Daoy (cell line): ENCODE results near the gene DNAJC24. TPM values are rescaled to one million over a fixed set of nuclear protein-coding genes. Genes with fewer than 3 reads are reported as not detected.
"Not testable (repeated sequence)": the region's sequence is repeated elsewhere in the genome, so short reads cannot be mapped to it uniquely, and the experiment has no call there.

Experiments used
- DNase-seq: peaks from one replicate; pipeline ENCODE4 v3.0.0-alpha.2; 2015; ENCODE audit warnings: low read depth
- total RNA-seq: library from RNA; depleted of rRNA; stranded (reverse); fragments of >200 nt; shearing (Covaris generic); gene quantifications from 2 replicates; pipeline ENCODE4 v1.2.3, GENCODE V29; 2014; rRNA removed

The DNAJC24 gene, protein sequence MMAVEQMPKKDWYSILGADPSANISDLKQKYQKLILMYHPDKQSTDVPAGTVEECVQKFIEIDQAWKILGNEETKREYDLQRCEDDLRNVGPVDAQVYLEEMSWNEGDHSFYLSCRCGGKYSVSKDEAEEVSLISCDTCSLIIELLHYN
- 13.7 and 19.1 TPM in 2 replicates for total RNA-seq

DNA sequence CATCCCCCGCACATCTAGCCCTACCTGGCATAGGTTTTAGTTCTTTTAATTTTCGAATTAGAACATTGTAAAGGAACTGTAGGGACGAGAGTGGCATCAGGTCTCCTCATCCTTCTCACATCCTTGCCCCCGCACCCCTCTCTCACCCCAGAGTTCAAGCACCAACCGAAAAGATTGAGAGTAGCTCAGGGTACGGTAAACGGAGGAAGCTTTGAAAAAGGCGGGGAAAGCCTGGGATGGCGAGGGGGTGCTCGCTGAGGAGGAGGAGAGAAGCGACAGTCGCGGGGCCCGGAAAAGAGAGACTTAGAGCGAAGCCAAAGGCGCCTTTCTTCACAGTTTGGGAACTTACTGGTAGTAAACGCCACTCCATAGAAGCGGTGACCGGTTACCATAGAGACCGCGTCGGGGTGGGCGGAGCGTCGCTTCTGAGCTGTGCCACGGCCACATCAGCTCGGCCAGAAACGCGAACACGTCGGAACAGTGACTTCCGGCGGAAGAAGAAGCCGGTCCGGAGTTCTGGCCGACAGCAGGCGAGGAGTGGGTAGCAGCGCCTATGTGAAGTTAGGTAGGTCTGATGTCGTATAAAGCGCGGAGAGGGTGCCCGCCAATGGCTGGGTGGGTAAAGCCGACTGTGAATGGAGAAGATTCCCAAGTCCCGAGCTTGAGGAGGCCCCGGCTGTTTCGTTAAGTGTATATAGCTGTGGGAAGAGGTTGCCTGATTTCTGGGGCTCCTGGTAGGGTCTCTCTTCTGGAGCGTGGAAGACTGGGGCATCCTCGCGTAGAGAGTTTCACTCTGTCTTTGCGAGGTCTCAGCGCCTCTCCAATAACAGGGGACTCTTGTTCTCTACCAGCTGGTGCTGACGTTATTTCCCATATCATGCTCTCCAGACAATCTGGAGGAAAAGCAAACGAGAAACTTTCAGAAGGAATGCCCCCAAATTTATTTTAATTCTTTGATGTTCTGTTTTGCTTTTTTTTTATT lies at the start of gene DNAJC24, which contains the start of gene DCDC1:
Gene DNAJC24 (plus strand): TSS at position 513 of the 982 bp plus-strand sequence. CDS start 889 bp downstream, outside the sequence.
Gene DCDC1 (minus strand): TSS at position 392 of the 982 bp plus-strand sequence. CDS start 41,459 bp downstream, outside the sequence.
- DNase-seq, result peak; percentile 95

DNA sequence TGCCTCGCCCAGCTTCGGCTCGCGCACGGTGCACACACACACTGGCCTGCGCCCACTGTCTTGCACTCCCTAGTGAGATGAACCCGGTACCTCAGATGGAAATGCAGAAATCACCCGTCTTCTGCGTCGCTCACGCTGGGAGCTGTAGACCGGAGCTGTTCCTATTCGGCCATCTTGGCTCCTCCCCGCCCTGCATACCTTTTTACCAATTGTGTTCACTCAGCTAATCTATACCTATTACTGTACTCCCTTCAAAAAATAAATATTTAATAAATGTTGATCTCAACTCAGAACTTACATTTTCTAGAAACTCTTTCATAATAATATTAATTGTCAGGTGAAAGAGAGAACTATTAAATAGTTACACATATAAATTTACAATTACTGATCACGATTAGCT lies 48.2 kb upstream of the DNAJC24 start:
- DNase-seq, result not testable (repeated sequence)

DNA sequence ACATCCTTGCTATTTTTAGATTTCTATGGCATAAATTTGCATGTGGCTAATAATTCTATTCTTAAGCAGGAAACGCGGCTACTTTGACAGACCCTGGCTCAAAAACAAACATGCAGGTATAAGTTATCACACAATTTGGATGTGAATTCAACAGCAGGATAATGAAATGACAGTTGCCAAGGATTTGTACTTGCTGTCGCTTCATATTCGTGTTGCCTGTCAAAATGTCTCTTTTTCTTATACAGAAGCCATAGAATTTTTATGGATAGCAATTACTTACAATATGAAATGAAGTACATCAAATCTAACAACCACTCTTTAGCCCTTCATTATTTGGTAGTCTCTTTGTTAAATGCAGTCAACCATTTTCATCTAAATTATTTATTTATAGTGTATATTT lies 46.5 kb upstream of the DNAJC24 start:
- no peak for DNase-seq

DNA sequence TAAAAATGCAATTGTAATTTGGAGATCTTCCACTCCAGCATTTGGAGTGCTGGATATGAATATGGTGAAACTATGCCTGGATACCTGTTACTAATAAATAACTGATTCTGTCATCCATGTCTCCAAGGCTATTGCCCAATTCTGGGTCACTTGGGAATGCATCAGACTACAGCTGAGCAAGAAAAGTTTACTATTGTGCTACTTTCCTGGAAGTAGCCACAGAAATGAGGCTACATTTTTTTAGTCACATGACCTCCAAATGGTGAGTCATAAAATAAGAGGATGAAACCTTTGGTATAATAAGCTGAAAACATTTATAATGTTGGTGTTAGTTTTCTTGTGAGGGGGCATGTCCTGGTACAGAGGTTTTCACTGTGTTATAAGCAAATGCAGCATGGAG lies 44.5 kb upstream of the DNAJC24 start:
- peak; percentile 12 for DNase-seq

DNA sequence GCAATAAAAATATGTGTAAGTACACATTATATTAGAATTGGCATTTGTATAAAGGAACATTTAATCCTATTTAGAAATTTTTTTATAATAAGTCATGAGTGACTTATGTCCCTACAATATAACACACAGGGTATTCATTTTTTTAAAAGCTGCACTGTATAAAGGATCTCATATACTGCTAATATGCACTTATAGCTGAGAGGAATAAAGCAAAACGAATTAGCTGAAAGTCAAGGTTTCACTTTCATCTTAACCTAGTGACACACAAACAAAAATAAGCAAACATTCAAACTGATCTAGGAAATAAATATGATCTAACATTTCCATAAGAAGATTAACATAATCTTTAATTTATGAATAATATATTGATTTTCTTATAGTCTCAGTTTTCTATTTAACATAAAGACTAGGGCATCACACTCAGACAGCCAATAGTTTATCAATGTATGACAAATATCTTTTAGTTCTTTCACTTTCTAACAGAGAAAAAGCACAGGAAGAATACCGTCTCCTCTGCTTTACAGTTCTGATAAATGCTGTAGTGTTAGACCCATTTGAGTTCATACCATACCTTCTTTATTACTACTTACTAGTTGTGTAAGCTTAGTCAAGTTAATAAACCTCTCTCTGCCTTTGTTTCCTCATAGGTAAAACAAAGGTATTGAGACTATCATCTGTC lies 43.1 kb upstream of the DNAJC24 start:
- DNase-seq, result no peak

DNA sequence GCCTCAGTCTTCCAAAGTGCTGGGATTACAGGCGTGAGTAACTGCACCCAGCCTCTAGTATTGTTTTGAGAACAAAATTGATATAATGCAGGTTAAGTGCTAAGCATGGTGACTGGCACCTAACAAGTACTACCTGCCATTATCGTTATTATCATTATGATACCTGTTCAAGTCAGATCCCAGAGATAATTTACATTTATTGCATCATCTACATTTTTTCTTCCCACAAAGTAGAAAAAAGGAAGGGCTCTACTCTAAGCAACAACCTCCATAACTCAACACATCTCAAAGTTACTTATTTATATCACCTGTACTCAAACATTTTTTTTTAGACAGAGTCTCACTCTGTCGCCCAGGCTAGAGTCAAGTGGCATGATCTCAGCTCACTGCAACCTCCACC lies 42.2 kb upstream of the DNAJC24 start:
- DNase-seq, result no peak

DNA sequence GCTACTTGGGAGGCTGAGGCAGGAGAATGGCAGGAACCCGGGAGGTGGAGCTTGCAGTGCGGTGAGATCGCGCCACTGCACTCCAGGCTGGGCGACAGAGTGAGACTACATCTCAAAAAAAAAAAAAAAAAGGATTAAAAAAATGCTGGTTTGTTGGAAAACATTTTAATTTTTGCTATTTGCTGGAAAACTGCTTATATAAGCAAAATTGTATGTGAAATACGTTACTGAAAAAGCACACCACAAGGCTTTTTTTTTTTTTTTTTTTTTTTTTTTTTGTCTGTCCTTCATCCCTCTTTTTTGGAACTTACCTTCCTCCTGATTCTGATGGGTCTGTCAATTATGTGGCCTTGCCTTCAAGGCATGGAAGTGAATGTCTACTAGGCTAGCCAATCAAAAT lies 41.0 kb upstream of the DNAJC24 start:
- DNase-seq, result no peak

DNA sequence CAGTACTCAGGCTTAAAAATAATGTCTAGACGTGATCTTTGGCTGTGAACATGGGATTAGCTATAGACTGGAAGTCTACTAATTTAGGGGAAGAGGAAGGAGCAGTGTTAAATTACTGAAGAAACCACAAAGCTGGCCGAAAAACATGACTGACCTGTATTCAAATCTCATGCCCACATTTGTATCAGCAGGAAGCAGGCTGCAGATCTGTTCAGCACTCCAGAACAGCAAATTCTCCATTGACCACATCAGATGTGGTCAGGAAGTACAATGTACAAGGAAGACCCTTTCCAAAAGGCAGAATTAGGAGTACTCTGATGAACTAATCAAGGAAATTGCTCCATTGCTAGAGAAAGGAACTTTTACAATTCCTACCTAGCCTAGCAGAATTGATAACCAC lies 31.9 kb upstream of the DNAJC24 start:
- no peak for DNase-seq

DNA sequence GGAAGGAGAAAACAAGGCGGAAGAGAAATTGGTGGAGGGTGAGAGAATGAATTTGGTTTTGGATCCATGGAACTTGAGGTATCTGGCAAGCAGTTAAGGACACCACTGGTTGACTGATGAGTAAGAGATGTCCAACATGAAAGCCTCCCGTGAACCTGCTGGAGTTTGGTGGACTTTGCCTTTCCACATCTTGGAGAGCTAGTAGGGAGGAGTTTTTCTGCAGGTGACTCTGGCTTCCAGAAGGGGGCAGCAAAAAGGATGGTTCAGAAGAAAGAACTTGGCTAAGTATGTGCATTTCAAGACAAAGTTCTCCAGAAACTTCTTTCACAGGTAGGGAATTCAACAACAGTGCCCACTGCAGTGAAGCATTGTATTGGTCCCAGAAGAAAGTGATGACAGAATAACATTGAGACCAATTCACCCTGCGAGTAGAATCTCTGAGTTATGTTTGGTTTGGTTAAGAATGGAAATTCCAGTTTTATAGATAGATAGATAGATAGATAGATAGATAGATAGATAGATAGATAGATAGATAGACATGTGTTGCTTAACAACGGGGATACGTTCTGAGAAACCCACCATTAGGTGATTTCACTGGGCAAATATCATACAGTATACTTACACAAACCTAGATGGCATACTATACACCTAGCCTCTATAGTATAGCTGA lies 28.6 kb upstream of the DNAJC24 start:
- peak; percentile 15 for DNase-seq

DNA sequence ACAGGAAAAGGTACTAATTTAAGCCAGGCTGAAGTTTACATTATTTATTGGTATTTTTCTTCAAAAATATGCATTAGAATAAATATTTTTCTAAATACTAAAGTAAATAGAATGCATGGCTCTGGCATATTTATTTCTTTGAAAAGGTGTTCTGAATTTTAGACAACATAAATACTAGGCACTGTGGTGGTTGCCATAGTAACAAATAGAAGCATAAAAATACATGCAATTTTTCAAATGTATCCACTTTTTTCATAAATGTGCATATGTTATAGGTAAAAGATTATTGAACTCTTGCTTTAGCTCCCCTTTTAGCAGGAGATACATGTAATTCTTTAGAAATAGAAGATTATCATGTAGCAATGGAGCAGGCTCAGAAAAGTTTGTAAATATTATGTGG lies 18.5 kb upstream of the DNAJC24 start:
- DNase-seq, result no peak

DNA sequence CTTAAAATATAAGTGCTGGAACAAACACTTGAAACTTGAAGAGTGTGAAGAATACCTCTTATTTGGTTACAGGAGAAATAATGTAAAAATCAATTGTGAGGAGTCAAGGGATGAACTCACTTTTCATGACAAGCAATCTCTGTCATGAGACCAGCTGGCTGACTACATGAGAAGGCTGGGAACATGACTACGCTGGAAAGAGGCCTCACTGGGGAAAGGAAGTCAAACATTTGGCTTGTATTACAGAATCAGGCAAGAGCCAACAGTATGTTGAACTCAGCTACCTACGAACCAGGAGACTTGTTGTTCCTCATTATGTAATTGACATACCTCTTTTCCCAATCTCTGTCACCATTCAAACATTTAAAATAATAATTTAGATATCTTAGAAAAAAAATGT lies 14.5 kb upstream of the DNAJC24 start:
- peak; percentile 16 for DNase-seq

DNA sequence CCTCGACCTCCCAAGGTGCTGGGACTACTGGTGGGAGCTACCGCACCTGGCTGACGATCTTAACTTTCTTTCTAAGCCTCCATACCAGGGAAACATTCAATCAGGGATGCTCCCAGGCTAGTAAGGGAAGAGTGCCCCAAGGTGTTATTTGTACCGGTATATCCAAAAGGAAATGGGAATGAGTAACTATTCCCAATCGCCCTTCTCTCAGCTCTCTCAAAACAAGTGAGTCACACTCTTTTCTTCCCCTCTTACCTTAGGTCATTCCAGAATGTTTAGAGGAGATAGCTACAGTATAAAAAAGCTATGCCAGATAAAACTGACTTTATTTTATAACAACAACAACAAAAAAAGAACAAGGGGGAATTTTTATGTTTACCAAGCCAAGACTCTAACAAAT lies 13.8 kb upstream of the DNAJC24 start:
- DNase-seq, result peak; percentile 15

DNA sequence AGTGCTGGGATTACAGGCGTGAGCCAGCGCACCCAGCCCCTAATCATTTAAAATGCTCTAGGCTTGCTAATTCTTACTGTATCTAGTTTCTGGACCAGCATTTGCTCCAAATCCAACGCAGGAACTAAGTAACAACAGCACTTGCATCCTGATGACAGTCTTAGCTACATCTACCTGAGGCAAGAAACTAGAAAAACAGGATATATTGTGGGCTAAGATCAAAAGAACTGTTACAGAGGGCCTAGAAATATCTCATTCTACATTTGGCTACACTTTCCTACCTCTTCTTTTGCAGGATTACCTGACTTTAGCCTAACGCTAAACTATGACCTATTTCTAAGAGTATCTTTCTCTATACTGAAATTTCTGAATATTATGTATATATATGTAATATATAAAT lies 7.9 kb upstream of the DNAJC24 start:
- no peak for DNase-seq

DNA sequence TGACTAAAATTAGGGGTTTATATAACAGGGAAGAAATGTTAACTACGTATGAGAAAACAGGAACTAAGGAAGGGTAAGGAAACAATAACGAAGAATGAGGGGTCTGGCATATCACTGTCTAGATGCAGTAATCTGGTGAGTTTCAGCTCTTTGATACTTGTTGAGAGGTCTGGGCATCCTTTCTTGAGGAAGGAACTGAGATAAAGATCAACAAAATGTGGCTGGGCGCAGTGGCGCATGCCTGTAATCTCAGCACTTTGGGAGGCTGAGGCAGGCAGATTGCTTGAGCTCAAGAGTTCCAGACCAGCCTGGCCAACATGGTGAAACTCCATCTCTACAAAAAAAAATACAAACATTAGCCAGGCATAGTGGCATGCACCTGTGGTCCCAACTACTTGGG lies 2.9 kb upstream of the DNAJC24 start:
- no peak for DNase-seq

DNA sequence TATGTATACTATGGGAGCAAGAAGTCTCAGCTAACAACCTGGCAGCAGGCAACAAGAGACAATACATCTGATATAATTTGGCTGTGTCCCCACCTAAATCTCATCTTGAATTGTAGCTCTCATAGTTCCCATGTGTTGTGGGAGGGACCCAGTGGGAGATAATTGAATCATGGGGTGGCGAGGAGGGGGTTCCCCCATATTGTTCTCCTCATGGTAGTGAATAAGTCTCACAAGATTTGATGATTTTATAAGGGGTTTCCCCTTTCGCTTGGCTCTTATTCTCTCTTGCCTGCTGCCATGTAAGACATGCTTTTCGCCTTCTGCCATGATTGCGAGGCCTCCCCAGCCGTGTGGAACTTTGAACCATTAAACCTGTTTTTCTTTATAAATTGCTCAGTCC lies 6.2 kb downstream of the DNAJC24 start:
- no peak for DNase-seq

DNA sequence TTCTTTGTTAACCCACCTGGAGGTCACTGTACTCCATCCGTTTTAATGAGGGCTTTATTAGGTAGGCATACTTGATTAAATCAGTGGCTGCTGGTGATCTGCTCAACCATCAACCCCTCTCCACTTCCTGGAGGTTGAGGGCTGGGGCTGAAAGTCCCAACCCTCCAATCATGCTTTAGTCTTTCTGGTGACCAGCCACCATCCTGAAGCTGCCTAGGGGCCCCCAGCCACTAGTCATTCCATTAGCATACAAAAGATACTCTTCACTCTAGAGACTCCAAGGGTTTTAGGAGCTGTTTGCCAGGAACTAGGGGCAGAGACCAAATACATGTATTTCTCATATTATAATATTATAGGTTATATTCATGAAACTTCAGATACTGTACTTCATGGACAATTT lies 13.5 kb downstream of the DNAJC24 start:
- DNase-seq, result no peak

DNA sequence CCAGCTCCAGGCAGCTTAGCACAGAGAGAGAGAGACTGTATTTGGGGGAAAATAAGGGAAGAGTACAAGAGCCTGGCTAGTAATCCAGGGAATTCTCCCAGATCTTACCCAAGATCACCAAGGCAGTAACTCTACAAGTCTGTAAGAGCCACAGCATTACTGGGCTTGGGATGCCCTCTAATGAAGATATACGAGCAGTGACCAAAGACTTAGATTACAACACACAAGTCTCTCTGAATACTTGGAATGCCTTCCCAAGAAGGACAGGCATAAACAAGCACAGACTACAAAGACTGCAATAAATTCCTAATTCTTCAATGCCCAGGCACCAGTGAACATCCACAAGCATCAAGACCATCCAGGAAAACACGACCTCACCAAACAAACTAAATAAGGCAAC lies 17.7 kb downstream of the DNAJC24 start:
- DNase-seq, result no peak

DNA sequence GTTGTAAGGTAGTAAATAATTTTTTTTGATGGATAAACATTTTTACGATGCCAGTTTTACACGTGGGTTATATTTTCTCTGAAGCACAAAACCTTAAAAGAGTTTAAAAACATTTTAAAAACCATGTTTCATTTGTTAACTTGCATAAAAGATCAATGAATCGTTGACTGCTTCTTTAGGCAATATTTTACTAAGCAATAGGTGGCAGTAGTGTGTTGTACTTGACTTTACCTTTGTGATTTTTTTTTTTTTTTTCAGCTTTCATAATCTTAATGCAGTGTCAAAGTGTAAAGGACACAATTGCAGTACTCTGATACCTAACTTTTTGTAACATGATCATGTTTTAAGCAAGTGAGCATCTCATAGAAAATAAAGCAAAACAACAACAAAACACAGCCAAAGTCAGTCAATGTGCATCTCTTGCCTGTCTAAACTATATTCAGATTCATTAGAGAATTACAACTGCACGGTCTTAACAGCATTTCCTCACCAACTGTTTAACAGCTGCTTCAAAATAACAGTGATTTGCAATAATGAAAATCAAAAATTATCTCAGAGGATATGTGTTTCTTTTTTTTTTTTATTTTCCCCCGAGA lies 27.7 kb downstream of the DNAJC24 start:
- DNase-seq, result no peak

DNA sequence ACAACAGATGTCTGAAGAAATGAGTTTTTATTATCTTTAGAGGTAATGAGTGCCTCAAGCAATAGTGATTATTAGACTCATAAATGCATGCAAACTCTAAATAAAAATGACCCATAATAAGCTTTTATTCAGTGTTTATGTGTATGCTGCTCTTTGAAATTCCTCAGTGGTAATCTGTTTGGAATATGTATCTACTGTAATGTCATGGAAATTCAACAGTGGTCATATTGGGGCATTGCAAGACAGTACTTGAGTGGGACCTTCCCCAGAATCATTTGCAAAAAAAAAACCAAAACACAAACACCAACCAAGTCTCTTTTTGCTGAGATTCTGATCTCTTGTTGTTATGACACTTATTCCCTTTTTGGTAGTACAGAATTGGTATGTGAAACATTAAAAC lies 35.0 kb downstream of the DNAJC24 start:
- no peak for DNase-seq

DNA sequence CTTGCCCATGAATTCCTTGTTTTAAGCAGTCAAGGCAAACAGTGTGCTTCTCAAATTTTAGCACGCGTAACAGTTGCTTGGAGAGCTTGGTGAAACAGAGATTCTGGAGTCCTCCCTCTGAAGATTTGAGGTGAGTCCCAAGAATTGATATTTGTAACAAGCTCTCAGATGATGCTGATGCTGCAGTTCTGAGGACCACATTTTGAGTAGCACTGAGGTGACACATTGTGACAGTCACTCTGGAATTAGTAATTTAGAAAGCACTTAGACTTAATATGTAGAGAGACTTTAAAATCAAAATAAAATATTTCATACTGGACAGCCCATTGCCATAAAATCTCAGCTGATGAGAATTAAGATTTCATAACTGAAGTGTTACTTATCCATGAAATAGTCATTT lies 38.5 kb downstream of the DNAJC24 start:
- no peak for DNase-seq

DNA sequence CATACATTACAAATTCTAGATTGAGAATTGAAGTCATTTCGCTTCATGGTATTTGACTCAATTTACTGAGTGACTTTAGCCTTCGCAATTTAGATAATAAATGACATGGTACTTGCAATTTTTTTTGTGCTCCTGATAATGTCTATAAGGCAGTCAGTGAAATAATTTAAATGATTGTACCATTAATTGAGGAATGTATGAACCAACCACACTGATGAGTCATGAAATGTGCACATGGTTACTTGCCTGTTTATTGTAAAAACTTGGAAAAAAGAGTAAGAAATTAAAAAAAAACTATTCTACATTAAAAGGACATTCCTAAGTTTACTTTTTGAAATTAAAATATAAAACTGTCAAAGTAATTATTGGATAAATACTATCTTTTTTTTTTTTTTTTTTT lies 43.3 kb downstream of the DNAJC24 start:
- DNase-seq, result peak; percentile 5

DNA sequence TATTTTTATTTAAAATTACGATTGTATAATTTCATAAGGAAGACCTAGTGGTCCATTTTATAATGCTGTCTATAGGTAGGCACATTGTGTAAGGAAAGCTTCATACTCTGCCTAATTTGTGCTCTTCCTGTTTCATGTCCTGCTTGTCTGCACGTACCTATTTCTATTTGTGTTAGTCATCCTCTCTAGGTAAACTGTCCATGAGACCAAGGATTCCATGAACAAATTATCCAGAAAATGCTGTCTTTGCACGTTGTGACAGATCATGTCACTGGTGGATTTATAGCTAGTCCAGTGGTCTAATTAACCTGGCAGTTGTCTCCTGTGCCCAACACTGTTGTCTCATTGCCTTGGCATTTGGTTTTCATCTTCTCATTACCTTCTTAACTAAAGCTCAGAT lies 44.7 kb downstream of the DNAJC24 start:
- DNase-seq, result no peak
